NCI-H2196 (cell line): ENCODE data around the gene SLC44A2.
"Not testable (repeated sequence)": the region's sequence is repeated elsewhere in the genome, so short reads cannot be mapped to it uniquely, and the experiment has no call there.

Source experiments
- DNase-seq: peaks from one replicate; lab custom pipeline; 2025; ENCODE audit not compliant: unreplicated experiment; lab: John Stamatoyannopoulos, UW

Gene SLC44A2

GRCh38 chr19:10648360-10648759 is 23.0 kb downstream of the SLC44A2 start:
- no peak for DNase-seq

- DNase-seq = no peak
Measured at GRCh38 chr19:10651851-10652250, 26.5 kb downstream of the SLC44A2 start.

GRCh38 chr19:10653482-10653731 is 28.1 kb downstream of the SLC44A2 start:
- DNase-seq = no peak

GRCh38 chr19:10653732-10654609 is 28.6 kb downstream of the SLC44A2 start, which contains the start of gene ILF3:
ILF3 (plus strand) TSS chr19:10654346; CDS start chr19:10670606, 16,260 bp downstream.
- peak; percentile 100 for DNase-seq

- DNase-seq = peak; percentile 70
Measured at GRCh38 chr19:10654610-10655456, 29.5 kb downstream of the SLC44A2 start.

- DNase-seq = no peak
Measured at GRCh38 chr19:10655457-10656312, 30.3 kb downstream of the SLC44A2 start.

- no peak for DNase-seq
Measured at GRCh38 chr19:10660346-10660745, 35.0 kb downstream of the SLC44A2 start.

- DNase-seq = no peak
Measured at GRCh38 chr19:10661946-10662345, 36.6 kb downstream of the SLC44A2 start.

- no peak for DNase-seq
Measured at GRCh38 chr19:10662384-10663251, 37.3 kb downstream of the SLC44A2 start.

GRCh38 chr19:10663252-10663563 is 37.9 kb downstream of the SLC44A2 start:
- not testable (repeated sequence) for DNase-seq

GRCh38 chr19:10667867-10668266 is 42.5 kb downstream of the SLC44A2 start:
- DNase-seq = no peak

- no peak for DNase-seq
Measured at GRCh38 chr19:10669246-10669645, 43.9 kb downstream of the SLC44A2 start.

- DNase-seq = no peak
Measured at GRCh38 chr19:10670182-10670581, 44.8 kb downstream of the SLC44A2 start.

- no peak for DNase-seq
Measured at GRCh38 chr19:10670876-10671804, 45.8 kb downstream of the SLC44A2 start.

GRCh38 chr19:10671922-10672321 is 46.6 kb downstream of the SLC44A2 start:
- not testable (repeated sequence) for DNase-seq

GRCh38 chr19:10675214-10675613 is 49.9 kb downstream of the SLC44A2 start:
- DNase-seq = not testable (repeated sequence)

GRCh38 chr19:10677751-10678150 is 52.4 kb downstream of the SLC44A2 start:
- peak; percentile 79 for DNase-seq

- DNase-seq = no peak
Measured at GRCh38 chr19:10678813-10679212, 53.5 kb downstream of the SLC44A2 start.

- DNase-seq = no peak
Measured at GRCh38 chr19:10679743-10680142, 54.4 kb downstream of the SLC44A2 start.
